HepG2 (cell line): ENCODE measurements around the gene EFCAB13. TPM values are rescaled to one million over a fixed set of nuclear protein-coding genes. Genes with fewer than 3 reads are reported as not detected.

Source experiments
- DNMT3B ChIP-seq: conservative IDR thresholded peaks from 2 replicates; pipeline ENCODE4 v1.6.1; 2016; ENCODE audit warnings: missing biosample characterization, control low read depth
- KDM1A ChIP-seq: IDR thresholded peaks from 2 replicates; pipeline ENCODE4 v1.6.1; 2016; ENCODE audit warnings: missing compliant biosample characterization
- MIXL1 ChIP-seq: IDR thresholded peaks from 2 replicates; pipeline ENCODE4 v1.6.1; 2016
- RELA ChIP-seq: sonication (generic); formaldehyde crosslinking; IDR thresholded peaks from 2 replicates; pipeline ENCODE4 v1.4.0; 2020; ENCODE audit warnings: missing genetic modification reagents
- SSRP1 ChIP-seq: IDR thresholded peaks from 2 replicates; pipeline ENCODE4 v1.6.1; 2016; ENCODE audit warnings: control low read depth
- XRCC5 ChIP-seq: fragments of 200-400 bp; formaldehyde crosslinking; optimal IDR thresholded peaks from 2 replicates; pipeline ENCODE3; 2017; ENCODE audit warnings: mild to moderate bottlenecking, low read length
- ZFYVE20 ChIP-seq: sonication (generic); formaldehyde crosslinking; IDR thresholded peaks from 2 replicates; pipeline ENCODE4 v1.8.0; 2023; ENCODE audit warnings: low read depth, mild to moderate bottlenecking, moderate library complexity, missing genetic modification reagents, borderline replicate concordance
- ZKSCAN1 ChIP-seq: fragments of 150-350 bp; IDR thresholded peaks from 2 replicates; pipeline ENCODE4 v1.6.1; 2014; ENCODE audit warnings: low read length
- ZNF431 ChIP-seq: sonication (generic); formaldehyde crosslinking; IDR thresholded peaks from 2 replicates; pipeline ENCODE4 v1.9.0; 2022; ENCODE audit warnings: missing genetic modification reagents, low read depth, mild to moderate bottlenecking, borderline replicate concordance
- ZNF678 ChIP-seq: sonication (generic); formaldehyde crosslinking; IDR thresholded peaks from 2 replicates; pipeline ENCODE4 v1.4.0; 2020; ENCODE audit warnings: mild to moderate bottlenecking, missing genetic modification reagents
- ZSCAN22 ChIP-seq: sonication (generic); formaldehyde crosslinking; IDR thresholded peaks from 2 replicates; pipeline ENCODE4 v1.4.0; 2020; ENCODE audit warnings: mild to moderate bottlenecking, missing genetic modification reagents
- polyA plus RNA-seq, 8 experiments: library from polyadenylated mRNA; depleted of rRNA in 3 of 8; stranded (reverse) in 7 of 8; unstranded in 1 of 8; fragments of >200 nt; fragmentation: Illumina TruSeq in 4 of 8; extraction: Trizol in 4 of 8; gene quantifications; 2 replicates each; pipeline versions ENCODE4 v1.2.1 to v1.2.3, GENCODE V29; 2011 to 2016; ENCODE audit warnings: low read depth in 4 of 8, missing spikeins in 1 of 8, mixed read lengths in 1 of 8; ENCODE audit not compliant: insufficient read depth in 1 of 8
- total RNA-seq, 5 experiments: library from RNA; depleted of rRNA; stranded (reverse); fragments of >200 nt; fragmentation: Illumina TruSeq; extraction: Trizol; gene quantifications; 2 replicates each; pipeline ENCODE4 v1.2.3, GENCODE V29; 2016; ENCODE audit warnings: low read depth in 1 of 5
- TF ChIP-seq, protein P1 (sequence below): fragments of 450-650 bp; IDR thresholded peaks from 2 replicates; pipeline ENCODE4 v1.6.1; 2017; ENCODE audit warnings: mild to moderate bottlenecking
- TF ChIP-seq, protein P2 (sequence below): sonication (generic); formaldehyde crosslinking; IDR thresholded peaks from 2 replicates; pipeline ENCODE4 v1.9.0; 2021; ENCODE audit warnings: missing genetic modification reagents, mild to moderate bottlenecking, borderline replicate concordance
- TF ChIP-seq, protein P3 (sequence below): sonication (generic); formaldehyde crosslinking; IDR thresholded peaks from 2 replicates; pipeline ENCODE4 v1.4.0; 2020; ENCODE audit warnings: missing genetic modification reagents
- TF ChIP-seq, protein P4 (sequence below): sonication (generic); formaldehyde crosslinking; IDR thresholded peaks from 2 replicates; pipeline ENCODE4 v1.4.0; 2020; ENCODE audit warnings: missing genetic modification reagents
- TF ChIP-seq, protein P5 (sequence below): sonication (generic); formaldehyde crosslinking; IDR thresholded peaks from 2 replicates; pipeline ENCODE4 v1.5.0; 2020; ENCODE audit warnings: missing genetic modification reagents, mild to moderate bottlenecking, borderline replicate concordance

EFCAB13 gene
- total and polyA plus RNA-seq, 2 of the 13 experiments (the other 11 are each of a cell fraction or from before 2014, with no cell fraction given) = 0.22 to 0.71 TPM

DNA sequence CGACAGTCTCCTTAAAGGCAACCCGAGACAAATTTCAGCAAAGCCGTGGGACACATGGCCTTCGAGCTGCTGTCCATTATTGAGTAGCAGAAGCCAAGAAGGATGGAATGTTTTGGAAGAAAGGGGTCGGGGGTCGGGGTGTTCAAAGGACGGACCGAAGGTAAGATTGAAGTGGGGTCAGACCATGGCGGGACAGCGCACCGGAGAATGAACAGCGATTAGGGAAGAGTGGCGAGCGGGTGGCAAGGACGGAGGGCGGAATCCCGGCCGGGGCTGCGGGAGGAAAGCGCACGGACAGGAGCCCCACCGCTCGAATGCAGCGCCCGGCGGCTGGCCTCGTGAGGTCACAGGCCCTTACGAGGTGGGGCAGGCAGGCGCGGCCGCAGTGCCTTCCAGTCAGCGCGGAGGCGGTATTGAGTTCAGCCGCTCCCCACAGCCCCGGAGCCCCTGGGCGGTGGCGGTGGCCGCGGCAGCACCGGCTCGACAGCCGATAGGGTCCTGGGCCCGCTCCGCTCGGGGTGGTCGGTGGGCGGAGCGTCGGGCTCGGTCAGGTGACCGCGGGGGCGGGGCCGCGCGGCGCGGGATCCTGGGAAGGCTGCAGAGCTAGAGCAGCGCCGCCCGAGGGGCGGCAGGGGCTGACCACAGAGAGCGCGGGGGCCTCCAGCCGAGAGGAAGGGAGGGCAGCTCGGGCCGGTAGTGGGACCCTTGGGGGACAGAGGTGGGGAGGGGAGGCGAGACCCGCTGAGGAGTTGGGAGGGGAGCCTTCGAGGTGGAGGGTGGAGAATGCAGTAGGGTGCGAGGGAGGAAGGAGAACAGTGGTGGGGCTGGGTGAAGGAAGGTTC is at the start of gene EFCAB13 (continued):
- TF ChIP-seq MIXL1 (CRISPR knock-in tag) (0 out of 2 replicates have a peak, but pooled peaks have one; percentile 47), ZFYVE20 (CRISPR knock-in tag) (peak; percentile 86; the same call in 1 of the 2 replicates), ZNF431 (peak; percentile 97), ZKSCAN1 (no peak), RELA (CRISPR knock-in tag) (0 out of 2 replicates have a peak, but pooled peaks have one; percentile 25), XRCC5 (peak; percentile 94), ZNF678 (peak; percentile 97), ZSCAN22 (CRISPR knock-in tag) (peak; percentile 85; the same call in 1 of the 2 replicates), KDM1A (CRISPR knock-in tag) (0 out of 2 replicates have a peak, but pooled peaks have one; percentile 16), DNMT3B (CRISPR knock-in tag) (no peak), SSRP1 (CRISPR knock-in tag) (no peak)
- TF ChIP-seq, protein P1, sequence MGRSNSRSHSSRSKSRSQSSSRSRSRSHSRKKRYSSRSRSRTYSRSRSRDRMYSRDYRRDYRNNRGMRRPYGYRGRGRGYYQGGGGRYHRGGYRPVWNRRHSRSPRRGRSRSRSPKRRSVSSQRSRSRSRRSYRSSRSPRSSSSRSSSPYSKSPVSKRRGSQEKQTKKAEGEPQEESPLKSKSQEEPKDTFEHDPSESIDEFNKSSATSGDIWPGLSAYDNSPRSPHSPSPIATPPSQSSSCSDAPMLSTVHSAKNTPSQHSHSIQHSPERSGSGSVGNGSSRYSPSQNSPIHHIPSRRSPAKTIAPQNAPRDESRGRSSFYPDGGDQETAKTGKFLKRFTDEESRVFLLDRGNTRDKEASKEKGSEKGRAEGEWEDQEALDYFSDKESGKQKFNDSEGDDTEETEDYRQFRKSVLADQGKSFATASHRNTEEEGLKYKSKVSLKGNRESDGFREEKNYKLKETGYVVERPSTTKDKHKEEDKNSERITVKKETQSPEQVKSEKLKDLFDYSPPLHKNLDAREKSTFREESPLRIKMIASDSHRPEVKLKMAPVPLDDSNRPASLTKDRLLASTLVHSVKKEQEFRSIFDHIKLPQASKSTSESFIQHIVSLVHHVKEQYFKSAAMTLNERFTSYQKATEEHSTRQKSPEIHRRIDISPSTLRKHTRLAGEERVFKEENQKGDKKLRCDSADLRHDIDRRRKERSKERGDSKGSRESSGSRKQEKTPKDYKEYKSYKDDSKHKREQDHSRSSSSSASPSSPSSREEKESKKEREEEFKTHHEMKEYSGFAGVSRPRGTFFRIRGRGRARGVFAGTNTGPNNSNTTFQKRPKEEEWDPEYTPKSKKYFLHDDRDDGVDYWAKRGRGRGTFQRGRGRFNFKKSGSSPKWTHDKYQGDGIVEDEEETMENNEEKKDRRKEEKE = no peak
- TF ChIP-seq, protein P2, sequence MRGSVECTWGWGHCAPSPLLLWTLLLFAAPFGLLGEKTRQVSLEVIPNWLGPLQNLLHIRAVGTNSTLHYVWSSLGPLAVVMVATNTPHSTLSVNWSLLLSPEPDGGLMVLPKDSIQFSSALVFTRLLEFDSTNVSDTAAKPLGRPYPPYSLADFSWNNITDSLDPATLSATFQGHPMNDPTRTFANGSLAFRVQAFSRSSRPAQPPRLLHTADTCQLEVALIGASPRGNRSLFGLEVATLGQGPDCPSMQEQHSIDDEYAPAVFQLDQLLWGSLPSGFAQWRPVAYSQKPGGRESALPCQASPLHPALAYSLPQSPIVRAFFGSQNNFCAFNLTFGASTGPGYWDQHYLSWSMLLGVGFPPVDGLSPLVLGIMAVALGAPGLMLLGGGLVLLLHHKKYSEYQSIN (CRISPR knock-in tag) = no peak
- TF ChIP-seq, protein P3, sequence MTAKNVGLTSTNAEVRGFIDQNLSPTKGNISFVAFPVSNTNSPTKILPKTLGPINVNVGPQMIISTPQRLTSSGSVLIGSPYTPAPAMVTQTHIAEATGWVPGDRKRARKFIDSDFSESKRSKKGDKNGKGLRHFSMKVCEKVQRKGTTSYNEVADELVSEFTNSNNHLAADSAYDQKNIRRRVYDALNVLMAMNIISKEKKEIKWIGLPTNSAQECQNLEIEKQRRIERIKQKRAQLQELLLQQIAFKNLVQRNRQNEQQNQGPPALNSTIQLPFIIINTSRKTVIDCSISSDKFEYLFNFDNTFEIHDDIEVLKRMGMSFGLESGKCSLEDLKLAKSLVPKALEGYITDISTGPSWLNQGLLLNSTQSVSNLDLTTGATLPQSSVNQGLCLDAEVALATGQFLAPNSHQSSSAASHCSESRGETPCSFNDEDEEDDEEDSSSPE (CRISPR knock-in tag) = peak; percentile 97
- TF ChIP-seq, protein P4, sequence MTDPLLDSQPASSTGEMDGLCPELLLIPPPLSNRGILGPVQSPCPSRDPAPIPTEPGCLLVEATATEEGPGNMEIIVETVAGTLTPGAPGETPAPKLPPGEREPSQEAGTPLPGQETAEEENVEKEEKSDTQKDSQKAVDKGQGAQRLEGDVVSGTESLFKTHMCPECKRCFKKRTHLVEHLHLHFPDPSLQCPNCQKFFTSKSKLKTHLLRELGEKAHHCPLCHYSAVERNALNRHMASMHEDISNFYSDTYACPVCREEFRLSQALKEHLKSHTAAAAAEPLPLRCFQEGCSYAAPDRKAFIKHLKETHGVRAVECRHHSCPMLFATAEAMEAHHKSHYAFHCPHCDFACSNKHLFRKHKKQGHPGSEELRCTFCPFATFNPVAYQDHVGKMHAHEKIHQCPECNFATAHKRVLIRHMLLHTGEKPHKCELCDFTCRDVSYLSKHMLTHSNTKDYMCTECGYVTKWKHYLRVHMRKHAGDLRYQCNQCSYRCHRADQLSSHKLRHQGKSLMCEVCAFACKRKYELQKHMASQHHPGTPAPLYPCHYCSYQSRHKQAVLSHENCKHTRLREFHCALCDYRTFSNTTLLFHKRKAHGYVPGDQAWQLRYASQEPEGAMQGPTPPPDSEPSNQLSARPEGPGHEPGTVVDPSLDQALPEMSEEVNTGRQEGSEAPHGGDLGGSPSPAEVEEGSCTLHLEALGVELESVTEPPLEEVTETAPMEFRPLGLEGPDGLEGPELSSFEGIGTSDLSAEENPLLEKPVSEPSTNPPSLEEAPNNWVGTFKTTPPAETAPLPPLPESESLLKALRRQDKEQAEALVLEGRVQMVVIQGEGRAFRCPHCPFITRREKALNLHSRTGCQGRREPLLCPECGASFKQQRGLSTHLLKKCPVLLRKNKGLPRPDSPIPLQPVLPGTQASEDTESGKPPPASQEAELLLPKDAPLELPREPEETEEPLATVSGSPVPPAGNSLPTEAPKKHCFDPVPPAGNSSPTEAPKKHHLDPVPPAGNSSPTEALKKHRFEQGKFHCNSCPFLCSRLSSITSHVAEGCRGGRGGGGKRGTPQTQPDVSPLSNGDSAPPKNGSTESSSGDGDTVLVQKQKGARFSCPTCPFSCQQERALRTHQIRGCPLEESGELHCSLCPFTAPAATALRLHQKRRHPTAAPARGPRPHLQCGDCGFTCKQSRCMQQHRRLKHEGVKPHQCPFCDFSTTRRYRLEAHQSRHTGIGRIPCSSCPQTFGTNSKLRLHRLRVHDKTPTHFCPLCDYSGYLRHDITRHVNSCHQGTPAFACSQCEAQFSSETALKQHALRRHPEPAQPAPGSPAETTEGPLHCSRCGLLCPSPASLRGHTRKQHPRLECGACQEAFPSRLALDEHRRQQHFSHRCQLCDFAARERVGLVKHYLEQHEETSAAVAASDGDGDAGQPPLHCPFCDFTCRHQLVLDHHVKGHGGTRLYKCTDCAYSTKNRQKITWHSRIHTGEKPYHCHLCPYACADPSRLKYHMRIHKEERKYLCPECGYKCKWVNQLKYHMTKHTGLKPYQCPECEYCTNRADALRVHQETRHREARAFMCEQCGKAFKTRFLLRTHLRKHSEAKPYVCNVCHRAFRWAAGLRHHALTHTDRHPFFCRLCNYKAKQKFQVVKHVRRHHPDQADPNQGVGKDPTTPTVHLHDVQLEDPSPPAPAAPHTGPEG = peak; percentile 90
- TF ChIP-seq, protein P5, sequence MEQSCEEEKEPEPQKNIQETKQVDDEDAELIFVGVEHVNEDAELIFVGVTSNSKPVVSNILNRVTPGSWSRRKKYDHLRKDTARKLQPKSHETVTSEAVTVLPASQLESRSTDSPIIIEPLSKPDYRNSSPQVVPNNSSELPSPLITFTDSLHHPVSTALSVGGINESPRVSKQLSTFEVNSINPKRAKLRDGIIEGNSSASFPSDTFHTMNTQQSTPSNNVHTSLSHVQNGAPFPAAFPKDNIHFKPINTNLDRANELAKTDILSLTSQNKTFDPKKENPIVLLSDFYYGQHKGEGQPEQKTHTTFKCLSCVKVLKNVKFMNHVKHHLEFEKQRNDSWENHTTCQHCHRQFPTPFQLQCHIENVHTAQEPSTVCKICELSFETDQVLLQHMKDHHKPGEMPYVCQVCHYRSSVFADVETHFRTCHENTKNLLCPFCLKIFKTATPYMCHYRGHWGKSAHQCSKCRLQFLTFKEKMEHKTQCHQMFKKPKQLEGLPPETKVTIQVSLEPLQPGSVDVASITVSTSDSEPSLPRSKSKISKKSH (CRISPR knock-in tag) = peak; percentile 72; the same call in 1 of the 2 replicates
